Effector CD4-positive, alpha-beta T cell (primary cell): ENCODE data around the gene INTS3.
"Not testable (repeated sequence)": the region's sequence is repeated elsewhere in the genome, so short reads cannot be mapped to it uniquely, and the experiment has no call there.

Experiments used
- DNase-seq: peaks from one replicate; pipeline ENCODE4 v3.0.0-alpha.2; 2020

Gene INTS3

DNA sequence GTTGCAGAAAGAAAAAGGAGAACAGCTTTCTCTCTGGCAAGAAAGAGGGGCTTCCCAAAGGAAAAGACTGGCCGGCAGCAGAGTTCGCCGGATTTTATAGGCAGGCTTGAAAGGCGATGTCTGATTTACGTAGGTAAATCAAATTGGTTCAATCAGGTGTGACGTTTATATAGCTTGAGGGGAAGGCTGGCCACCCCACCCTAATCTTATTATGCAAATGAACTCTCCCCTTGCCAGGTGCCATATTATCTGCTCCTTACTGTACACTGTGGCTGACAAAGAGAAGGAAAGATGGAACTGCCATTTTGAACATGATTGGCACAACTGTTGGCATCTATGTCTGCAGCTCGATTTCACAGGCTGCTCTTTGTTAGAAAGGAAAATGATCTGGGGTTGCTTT, 16.8 kb upstream of the INTS3 start:
- DNase-seq, result no peak

DNA sequence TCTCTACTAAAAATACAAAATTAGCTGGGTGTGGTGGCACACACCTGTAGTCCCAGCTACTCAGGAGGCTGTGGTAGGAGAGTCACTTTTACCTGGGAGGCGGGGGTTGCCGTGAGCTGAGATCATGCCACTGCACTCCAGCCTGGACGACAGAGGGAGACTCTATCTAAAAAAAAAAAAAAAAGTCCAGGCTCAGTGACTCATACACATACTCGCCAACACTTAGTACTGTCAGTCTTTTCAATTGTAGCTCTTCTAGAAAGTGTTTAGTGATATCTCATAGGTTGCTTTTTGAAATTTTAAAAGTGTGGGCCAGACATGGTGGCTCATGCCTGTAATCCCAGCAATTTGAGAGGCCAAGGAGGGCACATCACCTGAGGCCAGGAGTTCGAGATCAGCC, 11.6 kb upstream of the INTS3 start:
- not testable (repeated sequence) for DNase-seq

DNA sequence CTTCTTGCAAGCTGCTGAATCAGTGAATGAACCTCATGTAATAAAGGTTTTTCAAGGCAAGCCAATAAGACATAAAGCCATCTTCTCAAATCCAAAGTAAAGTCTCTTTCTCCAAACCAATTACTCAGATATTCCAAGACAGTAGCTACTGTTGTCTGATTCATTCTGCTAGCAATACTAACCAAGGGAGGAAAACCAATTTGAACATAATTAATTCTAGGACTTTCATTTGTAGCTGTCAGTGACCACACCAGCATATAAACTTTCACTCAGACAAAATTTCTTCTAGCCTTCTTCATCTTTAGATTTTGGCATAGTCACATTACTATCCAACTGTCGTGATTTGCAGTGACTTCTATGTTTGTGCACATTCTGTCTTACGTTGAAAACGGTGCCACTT, 10.5 kb upstream of the INTS3 start:
- no peak for DNase-seq

DNA sequence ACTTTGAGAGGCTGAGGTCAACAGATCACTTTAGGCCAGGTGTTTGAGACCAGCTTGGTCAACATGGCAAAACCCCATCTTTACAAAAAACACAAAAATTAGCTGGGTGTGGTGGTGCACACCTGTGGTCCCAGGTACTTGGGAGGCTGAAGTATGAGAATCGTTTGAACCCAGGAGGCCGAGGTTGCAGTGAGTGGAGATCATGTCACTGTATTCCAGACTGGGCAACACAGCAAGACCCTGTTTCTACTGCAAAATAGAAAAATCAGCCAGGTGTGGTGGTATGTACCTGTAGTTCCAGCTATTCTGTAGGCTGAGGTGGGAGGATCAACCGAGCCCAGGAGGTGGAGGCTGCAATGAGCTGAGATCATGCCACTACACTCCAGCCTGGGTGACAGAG, 4.2 kb upstream of the INTS3 start:
- no peak for DNase-seq

DNA sequence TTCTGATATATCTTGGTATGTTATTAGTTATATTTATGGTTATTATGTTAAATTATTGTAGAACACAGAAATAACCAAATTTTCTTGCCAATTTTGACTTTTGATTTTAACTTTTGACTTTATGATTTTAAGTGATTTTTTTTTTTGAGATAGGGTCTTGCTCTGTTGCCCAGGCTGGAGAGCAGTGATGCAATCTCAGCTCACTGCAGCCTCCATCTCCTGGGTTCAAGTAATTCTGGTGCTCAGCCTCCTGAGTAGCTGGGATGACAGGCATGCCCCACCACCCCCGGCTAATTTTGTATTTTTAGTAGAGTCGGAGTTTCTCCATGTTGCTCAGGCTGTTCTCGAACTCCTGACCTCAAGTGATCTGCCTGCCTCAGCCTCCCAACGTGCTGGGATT, 3.2 kb upstream of the INTS3 start:
- DNase-seq, result not testable (repeated sequence)

DNA sequence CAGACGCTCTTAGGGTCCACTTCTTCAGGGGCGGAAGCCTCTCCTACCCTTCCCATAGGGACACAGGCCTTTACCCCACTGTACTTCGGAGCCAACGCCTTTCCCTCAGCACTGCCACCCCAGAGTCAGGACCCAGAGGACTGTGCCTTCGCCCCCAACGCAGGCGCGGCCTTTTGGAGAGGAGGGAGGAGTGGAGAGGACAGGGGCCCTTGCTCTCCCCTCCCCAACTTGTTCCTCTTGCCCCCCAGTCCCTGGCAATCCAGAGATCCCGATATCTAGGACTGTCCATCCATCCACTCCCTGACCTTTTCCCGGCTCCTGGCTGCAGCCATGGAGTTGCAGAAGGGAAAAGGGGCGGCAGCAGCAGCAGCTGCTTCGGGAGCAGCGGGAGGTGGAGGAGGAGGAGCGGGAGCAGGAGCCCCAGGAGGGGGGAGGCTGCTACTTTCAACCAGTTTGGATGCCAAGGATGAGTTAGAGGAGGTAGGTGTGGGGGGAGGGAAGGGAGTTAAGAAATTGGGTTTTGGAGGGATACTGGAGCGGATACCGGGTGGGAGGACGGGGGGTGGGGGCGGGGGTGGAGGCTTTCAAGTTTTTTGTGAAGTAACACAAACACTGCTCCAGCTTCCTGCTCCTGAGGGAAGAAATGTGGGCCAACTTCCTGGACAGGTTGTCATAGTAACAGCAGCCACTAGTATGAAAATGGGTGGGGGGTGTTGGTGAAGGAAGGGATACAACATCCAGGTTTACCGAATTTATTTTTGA, 636 bp downstream of the INTS3 start:
- peak; percentile 28 for DNase-seq

DNA sequence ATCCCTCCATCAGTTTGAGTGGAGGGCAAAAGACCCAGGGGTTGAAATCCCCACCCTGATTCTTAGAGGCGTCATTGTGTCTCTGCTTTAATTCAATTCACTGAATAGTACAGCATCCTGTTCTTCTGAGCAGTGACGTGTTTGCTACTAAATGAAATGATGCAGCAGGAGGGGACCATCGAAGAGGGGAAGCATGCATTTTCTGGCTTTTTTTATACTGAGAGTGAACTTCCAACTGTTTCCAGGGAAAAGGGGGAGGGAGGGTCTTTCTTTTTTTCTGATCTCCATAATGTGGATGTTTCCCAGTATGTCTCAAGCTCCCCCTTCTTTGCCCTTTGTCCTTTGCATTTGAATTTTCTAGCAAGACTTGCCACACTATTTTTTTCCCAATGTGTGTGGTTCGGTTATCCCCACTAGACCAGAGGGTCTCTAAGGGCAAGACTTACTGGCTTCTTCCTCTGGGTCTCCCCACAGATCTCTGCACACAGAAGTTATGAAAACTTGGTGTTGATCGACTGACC, 2.7 kb downstream of the INTS3 start:
- no peak for DNase-seq

DNA sequence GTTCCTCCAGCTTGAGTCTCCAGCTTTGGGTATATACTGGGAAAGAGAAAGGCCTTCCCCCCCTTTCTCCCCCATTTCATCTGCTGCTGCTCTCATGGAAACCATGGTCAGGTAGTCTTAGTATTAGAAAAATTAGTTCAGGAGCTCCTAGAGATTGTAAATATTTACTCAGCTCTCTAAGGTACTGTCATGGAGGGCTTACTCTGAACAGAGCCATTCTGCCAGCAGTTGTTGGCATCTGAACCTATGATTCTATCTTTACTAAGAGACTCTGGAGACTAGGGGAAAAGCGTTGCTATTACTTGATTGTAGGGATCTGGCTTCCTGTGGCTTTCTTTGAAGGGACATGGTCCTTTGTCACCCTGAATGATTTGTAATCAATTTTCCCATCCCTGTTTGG, 6.1 kb downstream of the INTS3 start:
- no peak for DNase-seq

DNA sequence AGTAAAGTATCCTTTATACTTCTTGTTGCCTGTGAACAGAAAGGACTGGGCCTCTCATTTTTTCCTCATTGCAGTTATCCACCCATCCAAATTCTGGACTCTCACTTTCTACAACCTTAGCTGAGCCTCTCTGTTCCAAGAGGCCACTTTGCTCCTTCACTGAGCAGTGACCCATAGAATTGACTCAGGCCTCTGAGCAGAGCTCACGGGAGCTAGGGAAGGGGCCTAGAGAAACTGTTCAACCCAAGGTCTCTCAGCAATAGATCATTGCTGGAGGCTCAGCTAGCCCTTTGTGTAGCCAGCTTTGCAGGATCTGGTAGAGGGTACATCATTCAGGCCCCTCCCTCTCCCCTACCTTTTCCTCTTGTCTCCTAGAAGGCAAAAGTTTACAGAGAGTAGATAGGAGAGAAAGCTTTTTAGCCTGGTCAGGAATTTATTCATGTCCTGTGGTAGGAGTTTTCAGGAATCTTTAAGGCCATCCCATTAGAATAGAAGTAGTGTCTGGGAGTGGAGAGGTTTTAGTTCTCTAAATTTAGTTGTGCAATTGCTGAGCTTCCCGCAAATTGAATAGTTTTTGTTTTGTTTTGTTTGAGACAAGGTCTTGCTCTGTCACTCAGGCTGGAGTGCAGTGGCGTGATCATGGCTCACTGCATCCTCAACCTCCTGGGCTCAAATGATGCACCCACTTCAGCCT, 6.7 kb downstream of the INTS3 start:
- DNase-seq, result no peak

DNA sequence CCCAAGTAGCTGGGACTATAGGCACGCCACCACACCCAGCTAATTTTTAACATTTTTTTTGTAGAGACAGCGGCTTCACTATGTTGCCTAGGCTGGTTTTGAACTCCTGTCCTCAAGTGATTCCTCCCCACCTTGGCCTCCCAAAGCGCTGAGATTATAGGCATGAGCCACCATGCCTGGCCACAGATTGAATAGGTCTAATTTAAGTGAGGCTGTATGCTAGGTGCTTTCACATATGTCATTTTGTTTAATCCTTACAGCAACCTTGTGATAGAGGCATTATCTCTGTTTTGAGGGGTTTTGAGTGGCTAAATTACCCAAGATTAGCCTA, 7.2 kb downstream of the INTS3 start:
- no peak for DNase-seq

DNA sequence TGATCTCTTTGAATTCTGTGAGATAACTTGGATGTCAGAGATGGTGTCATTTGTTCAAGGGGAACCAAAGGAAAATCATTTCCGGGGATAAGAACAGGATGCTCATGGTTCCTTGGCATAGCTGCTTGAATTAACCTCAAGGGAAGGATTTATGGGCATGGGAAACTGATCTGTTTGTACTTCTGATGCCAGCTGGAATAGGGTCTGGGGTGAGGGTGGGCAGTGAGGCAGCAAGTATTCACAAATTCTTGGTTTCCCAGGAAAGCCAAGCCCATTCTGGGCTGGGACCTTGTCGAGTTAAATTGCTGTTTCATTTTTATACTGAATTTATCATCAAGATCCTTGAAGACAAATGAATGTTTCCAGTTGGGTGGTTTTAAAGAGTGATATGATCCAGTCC, 14.1 kb downstream of the INTS3 start:
- no peak for DNase-seq

DNA sequence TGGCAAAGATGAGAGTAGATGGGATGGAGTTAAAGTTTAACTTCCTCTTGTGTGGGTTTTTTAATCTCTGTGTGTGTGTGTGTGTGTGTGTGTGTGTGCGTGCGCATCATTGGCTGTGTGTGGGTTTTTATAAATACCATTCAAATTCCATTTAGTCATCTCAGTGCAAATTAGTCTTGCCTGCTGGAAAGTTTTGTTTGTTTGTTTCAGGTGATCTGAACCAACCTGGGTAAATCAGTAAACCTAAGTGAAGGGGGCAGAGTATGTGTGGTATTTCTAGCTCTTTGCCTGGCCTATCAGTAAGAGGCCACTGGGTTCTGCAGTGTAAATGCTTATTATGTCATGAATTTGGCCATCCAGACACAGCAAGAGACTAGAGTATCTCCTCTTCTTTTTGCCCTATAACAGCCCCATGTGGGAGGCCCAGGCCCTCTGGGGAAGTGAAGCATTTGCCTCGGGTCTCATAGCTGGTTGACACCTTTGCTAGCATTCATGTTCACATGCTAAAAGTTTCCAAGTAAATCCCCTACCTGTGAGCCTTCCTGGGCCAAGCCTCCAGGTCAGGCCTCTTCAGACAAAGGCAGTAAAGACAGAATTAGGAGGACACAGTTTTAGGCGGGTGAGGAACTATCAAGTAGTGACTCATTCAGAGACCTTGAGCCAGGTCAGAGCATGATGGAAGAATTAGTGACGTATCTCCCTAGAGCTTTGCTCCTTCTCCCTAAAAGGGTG, 14.7 kb downstream of the INTS3 start:
- DNase-seq, result no peak

DNA sequence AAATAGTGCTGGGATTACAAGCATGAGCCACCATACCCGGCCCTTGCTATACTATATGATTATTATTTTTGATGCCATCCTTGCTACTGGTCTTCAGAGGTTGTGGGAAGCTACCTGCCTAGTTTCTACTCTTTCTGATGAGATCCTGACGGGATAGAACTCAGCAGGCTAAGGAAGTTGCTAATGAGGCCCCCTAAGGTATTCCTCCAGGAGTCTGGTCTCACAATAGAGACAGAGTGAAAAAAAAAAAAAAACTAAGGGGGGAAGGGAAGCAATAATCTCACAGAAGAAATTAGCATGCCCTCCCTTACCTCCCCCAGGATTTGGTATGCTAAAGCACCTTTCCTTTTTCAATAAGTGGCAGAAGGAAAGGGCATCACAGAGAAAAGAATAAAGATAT, 17.6 kb downstream of the INTS3 start:
- no peak for DNase-seq

DNA sequence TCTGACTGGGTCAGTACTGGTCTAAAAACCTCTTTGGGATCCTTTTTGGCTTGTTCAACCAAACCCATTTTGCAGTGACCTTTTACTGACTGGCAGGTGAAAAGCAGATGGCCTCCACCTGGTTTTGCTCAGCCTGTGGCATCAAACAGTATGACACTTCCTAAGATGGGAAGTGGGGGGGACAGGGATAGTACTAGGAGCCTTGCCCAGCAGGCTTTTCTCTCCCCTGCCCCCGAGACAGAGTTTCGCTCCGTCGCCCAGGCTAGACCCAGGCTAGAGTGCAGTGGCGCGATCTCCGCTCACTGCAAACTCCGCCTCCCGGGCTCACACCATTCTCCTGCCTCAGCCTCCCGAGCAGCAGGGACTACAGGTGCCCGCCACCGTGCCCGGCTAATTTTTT, 18.3 kb downstream of the INTS3 start:
- no peak for DNase-seq

DNA sequence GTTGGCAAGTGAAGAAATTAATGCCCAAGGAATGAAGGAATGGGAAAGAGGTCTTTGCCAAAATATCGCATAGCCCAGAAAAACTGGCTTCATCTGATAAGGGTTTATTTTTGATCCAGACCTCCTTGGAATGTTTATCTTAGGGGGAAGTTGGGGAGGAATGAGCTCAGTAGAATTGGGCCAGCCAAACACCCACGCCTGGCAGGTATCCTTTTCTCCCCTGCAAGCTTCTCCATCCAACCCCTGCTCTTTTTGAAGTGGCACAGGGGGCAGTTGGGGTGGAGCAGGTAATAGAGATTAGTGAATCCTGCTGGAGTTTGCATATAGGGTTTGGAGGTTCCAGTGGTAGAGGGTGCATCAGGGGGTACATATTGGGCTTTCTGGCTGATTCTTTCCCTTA, 21.1 kb downstream of the INTS3 start:
- no peak for DNase-seq

DNA sequence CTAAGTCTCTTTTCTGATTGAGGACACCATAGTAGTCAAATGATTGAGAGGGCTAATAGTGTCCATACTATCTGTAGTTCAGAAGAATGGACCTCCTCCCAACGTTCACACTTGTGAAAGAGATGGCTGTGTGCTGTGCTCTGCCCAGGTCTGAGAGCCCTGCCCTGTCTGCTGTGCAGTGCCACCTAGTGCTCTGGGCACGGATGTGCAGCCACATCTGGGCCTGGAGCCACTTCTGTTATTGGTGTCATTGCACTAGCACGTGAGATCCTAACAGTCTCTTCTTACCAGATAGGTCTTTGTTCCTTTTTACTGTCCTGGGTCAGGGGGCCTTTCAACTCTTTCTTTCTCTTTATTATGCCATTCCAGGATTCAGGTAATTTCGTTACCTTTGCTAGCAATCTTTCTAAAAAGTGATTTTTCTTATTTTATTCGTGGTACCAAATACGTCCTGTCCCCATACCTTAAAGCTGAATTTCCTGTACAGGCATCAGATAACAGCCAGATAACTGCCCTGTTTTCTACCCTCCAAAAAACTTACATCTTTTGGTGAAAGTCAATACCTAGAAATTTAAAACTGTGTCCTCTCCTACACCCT, 21.7 kb downstream of the INTS3 start:
- DNase-seq, result peak; percentile 70

DNA sequence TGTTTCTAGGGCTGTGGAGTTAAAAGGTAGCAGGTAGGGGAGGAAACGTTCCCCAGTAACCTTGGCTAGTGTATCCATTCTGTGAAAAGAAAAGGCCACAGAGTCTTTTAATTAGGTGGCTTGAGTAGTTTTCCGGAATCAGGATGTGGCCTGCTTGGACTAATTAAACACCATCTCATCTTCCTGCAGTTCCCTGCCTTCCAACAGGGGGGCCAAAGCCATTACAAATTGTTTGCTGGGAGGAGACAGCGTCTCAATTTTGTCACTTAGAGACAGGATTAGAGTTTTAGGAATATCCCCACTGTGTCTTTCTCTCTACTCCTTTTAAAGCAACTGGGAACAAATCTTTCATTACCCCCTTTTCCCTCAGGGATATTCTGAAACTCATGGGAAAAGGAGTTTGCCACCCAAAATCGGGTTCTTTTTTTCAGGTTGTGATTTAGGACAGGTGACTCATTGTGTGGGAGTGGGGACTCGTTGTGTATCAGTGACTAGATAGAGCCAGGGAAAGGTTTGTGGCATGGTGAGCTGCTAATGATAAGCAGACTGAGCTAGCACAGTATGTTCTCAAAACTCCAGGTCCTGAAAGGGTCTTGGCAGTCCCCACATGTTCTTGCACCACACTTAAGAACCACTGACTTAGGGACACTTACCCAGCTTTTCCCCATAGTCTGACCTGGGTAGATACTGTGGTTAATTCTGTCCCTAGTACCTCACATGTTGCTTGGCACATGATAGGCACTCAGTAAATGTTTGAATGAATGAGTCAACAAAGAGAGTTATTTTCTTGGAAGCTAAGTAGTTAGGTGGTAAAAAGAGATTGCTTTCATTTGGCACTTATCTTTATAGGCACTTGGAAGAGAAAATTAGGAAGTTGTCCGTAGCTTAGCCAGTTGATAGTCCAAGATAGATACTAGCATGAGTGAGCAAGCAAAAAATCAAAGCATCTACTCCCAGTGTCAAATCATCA, 22.5 kb downstream of the INTS3 start:
- no peak for DNase-seq

DNA sequence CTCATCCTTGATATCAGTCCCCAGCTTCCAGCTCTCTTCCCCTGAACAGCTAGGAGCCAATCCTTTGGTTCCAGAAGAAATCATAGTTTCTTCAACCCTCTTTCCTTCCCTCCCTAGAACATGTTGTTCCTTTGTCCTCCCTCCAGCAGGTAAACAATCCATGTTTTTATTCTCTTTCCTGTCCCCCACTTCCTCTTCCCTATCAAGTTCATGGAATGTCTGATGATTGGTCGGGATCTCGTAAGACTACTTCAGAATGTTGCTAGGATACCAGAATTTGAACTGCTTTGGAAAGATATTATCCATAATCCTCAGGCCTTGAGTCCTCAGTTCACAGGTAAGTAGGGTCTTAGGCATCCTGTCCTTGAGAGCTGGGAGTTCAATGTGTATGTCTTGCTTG, 24.2 kb downstream of the INTS3 start:
- no peak for DNase-seq

DNA sequence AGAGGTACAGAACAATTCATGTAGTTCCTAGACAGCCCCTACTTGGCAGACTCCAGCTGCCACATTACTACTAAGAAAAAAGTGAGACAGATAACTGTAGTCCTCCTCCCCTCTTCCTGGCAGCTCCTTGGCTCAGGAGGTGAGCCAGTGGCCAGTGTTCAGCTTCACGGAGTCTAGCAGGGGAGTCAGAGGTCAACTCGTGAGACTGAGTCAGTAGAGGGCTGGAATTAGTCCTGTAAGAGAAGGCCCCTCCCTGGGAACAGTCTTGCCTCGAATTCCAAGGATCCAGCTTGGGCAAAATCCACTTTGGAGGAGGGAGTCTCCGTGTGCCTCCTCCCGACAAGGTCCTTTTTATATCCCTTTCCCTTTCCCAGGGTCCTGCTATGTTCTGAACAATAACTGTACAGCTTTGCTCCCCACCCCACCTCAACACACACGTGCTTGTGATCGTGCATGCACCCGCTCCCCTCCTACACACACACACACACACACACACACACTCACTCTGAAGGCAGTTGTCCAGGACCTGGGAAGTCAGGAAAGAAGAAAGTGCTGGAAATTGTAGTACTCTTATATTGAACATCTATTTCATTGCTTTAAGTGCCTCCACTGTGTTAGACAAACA, 24.8 kb downstream of the INTS3 start:
- no peak for DNase-seq

DNA sequence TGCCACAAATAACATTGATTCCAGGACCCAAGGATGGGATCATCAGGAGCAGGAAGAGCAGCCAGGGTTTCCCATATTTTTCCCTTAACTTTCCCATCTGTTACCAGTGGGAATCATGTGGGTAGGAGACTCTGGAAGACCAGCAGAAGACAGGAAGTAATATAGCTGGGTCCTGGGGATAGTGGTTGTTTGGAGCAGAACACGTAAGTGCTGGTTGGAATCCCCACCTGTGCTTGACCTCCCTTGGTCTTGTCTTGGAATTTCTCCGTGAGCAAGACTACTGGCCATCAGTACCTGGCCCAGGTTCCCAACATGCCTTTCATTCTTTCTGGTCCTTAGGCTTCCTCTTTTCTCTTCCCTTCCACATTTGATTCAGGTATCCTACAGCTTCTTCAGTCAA, 26.4 kb downstream of the INTS3 start:
- DNase-seq, result no peak

DNA sequence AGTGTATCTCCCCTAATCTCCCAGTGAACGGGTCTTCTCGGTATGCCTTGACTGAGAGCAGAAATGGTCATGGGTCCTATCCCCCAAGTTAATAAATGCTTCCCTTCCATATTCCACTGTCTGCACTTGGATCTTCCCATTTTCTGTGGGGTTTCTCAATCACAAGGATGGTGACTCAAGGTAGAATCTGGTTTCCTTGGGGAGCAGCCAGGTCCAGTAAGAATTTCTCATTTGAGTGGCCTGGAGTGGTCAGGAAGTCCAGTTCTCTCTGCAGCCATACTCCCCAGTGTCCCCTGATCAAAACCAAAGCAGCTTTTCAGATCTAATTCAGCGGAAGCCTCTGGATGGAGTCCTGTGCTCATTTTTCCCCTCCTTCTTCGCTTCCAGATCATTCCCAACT, 32.6 kb downstream of the INTS3 start:
- no peak for DNase-seq
